ENCODE data around the gene GINS1. TPM values are rescaled to one million over a fixed set of nuclear protein-coding genes. Genes with fewer than 3 reads are reported as not detected.

Gene GINS1
- total and polyA plus RNA-seq, 2 of the 8 experiments (the other 6 are each of a cell fraction or from before 2014, with no cell fraction given): 44.7 to 68.4 TPM

GRCh38 chr20:25495189-25495824 is 87.8 kb downstream of the GINS1 start (continued):
- no peak for TF ChIP-seq CHD7 (IDR thresholded peaks at IDR 0.05; ENCODE audit: insufficient replicate concordance, low read length)
- TF ChIP-seq POLR2AphosphoS5 (IDR thresholded peaks at IDR 0.05; ENCODE audit: low read depth, low read length): no peak
- no peak for TF ChIP-seq USF2 (IDR thresholded peaks at IDR 0.05; ENCODE audit: low read length)
- TF ChIP-seq CTCF (IDR thresholded peaks at IDR 0.05; ENCODE audit: control extremely low read depth in 1 of 3, insufficient read depth in 1 of 3, low read depth in 1 of 3, low read length in 3 of 3): no peak
- TF ChIP-seq POLR2A (IDR thresholded peaks at IDR 0.05; ENCODE audit: control extremely low read depth in 1 of 2, low read depth in 2 of 2, low read length in 2 of 2): no peak
- no peak for TF ChIP-seq PHF8 (conservative IDR thresholded peaks at IDR 0.05; ENCODE audit: low read depth, low read length)
- TF ChIP-seq CEBPB (IDR thresholded peaks at IDR 0.05; ENCODE audit: low read depth, low read length): no peak

Measured in H1 (cell line).